Measurements from ENCODE around the gene PCSK1N. TPM values are rescaled to one million over a fixed set of nuclear protein-coding genes. Genes with fewer than 3 reads are reported as not detected.

PCSK1N gene
- total RNA-seq, 1 donor from 2014 or later, result 46.9 TPM

- H3K4me3 Mint-ChIP-seq, result no peak overlapping the region
- TF ChIP-seq CTCF (IDR thresholded peaks at IDR 0.05; ENCODE audit: unreplicated experiment), result no peak
- DNase-seq (ENCODE audit: low spot score in 2 of 2, unreplicated experiment in 2 of 2), result no peak
- peaks cover 11% of the 10 kb centered on the region for H3K27me3 Mint-ChIP-seq (ENCODE audit: low read depth)
- H3K27ac Mint-ChIP-seq, result no peak overlapping the region
- peaks cover 9% of the 10 kb centered on the region for H3K9me3 Mint-ChIP-seq
- H3K36me3 Mint-ChIP-seq, result no peaks in the 10 kb centered on the region
- no peaks in the 10 kb centered on the region for H3K4me1 Mint-ChIP-seq
Measured at GRCh38 chrX:48789366-48790220, 45.8 kb downstream of the PCSK1N start.

DNA sequence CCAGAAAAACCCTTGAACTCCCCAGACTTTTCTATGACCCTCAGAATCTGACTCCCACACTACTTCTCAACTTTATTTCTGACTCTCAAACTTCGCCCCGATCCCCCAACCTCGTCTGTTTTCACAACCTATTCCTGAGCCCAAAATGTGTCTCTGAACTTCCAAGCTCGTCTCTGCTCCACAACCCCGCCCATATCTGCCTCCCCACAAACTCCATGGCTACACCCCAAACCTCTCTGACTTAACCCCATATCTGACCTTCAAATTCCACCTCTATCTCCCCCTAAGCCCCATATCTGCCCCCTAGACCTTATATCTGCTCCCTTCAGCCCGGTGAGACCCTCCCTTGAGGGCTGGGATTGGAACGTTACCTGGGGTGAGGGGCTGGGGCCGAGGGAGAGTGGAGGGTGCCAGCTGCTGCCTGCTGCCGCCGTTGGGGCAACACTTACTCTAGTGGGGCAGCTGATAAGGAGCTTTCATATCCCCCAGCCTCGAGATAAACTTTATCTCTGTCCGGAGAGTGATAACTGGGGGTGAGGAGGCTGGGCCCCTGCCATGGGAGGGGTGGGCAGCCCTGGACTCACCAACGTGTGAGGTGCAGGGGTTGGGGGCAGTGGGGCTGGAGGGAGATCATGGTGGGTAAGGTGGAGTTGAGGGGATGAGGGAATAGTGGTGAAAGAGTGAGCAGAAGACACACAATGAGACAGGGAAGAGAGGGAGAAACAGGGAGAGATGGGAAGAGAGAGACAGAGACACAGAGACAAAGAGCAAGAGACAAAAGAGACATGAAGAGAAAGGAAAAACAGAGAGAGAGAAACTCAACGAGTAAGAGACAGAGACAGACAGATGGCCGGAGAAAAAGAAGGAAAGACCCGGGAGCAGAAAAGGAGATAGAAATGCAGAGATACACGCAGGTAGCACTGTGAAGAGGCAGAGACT, 47.6 kb downstream of the PCSK1N start:
- no peaks in the 10 kb centered on the region for H3K36me3 Mint-ChIP-seq
- H3K4me3 Mint-ChIP-seq, result no peak overlapping the region
- H3K4me1 Mint-ChIP-seq, result no peaks in the 10 kb centered on the region
- no peak for TF ChIP-seq CTCF (IDR thresholded peaks at IDR 0.05; ENCODE audit: unreplicated experiment)
- H3K9me3 Mint-ChIP-seq, result peaks cover 9% of the 10 kb centered on the region
- H3K27ac Mint-ChIP-seq, result no peak overlapping the region
- DNase-seq (ENCODE audit: low spot score in 2 of 2, unreplicated experiment in 2 of 2), result no peak
- peaks cover 11% of the 10 kb centered on the region for H3K27me3 Mint-ChIP-seq (ENCODE audit: low read depth)

DNA sequence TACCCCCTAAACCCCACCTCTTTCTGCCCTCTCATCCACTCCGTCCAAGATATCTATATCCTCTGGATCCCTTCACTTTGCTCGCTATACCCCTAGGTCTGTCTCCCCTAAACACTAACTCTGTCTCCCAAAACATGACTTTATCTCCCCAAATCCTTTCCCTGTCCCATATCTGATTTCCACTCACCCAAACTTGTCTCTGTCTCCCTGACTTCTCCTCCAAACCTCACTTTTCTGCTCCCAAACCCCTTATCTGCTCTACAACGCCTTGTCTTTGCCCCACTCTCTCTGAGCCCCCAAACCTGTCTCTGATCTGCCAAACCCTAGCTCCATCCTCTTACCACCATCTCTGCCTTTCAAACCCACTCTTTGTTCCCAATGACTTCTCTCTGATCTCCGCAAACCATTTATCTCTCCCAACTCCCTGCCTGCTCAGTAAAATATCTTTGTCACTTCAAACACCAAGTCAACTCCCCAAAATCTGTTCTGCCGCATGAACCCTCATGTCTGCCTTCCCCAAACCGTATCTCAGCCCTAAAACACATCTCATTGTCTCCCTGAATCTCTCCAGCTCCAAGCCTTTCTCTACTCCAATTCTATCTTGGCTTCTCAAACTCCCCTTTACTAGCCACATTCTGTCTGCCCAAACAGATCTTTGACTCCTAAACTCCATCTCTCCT, 48.4 kb downstream of the PCSK1N start:
- no peaks in the 10 kb centered on the region for H3K36me3 Mint-ChIP-seq
- H3K4me3 Mint-ChIP-seq, result no peak overlapping the region
- H3K27ac Mint-ChIP-seq, result no peak overlapping the region
- peaks cover 8% of the 10 kb centered on the region for H3K9me3 Mint-ChIP-seq
- H3K27me3 Mint-ChIP-seq (ENCODE audit: low read depth), result peaks cover 11% of the 10 kb centered on the region
- H3K4me1 Mint-ChIP-seq, result no peaks in the 10 kb centered on the region
- no peak for TF ChIP-seq CTCF (IDR thresholded peaks at IDR 0.05; ENCODE audit: unreplicated experiment)
- DNase-seq (ENCODE audit: low spot score in 2 of 2, unreplicated experiment in 2 of 2), result no peak

GRCh38 chrX:48786341-48786800, 49.0 kb downstream of the PCSK1N start, which contains the start of gene GATA1:
Gene GATA1 (plus strand): TSS chrX:48786590. CDS start chrX:48791110, 4,520 bp downstream.
- no peak for TF ChIP-seq CTCF (IDR thresholded peaks at IDR 0.05; ENCODE audit: unreplicated experiment)
- no peaks in the 10 kb centered on the region for H3K36me3 Mint-ChIP-seq
- H3K4me3 Mint-ChIP-seq, result no peak within 1 kb of the TSS
- DNase-seq (ENCODE audit: low spot score in 2 of 2, unreplicated experiment in 2 of 2), result no peak
- H3K27me3 Mint-ChIP-seq (ENCODE audit: low read depth), result peaks cover 11% of the 10 kb centered on the region
- H3K4me1 Mint-ChIP-seq, result no peaks in the 10 kb centered on the region
- H3K9me3 Mint-ChIP-seq, result peaks cover 11% of the 10 kb centered on the region
- H3K27ac Mint-ChIP-seq, result no peak within 1 kb of the TSS

GRCh38 chrX:48785540-48786214, 49.7 kb downstream of the PCSK1N start:
- peaks cover 11% of the 10 kb centered on the region for H3K27me3 Mint-ChIP-seq (ENCODE audit: low read depth)
- H3K4me3 Mint-ChIP-seq, result no peak overlapping the region
- no peaks in the 10 kb centered on the region for H3K36me3 Mint-ChIP-seq
- no peak for DNase-seq (ENCODE audit: low spot score in 2 of 2, unreplicated experiment in 2 of 2)
- no peaks in the 10 kb centered on the region for H3K4me1 Mint-ChIP-seq
- TF ChIP-seq CTCF (IDR thresholded peaks at IDR 0.05; ENCODE audit: unreplicated experiment), result no peak
- peaks cover 11% of the 10 kb centered on the region for H3K9me3 Mint-ChIP-seq
- no peak overlapping the region for H3K27ac Mint-ChIP-seq

Data from mesothelial cell of epicardium (in vitro differentiated cells).